ENCODE results near the gene CD83. TPM values are rescaled to one million over a fixed set of nuclear protein-coding genes. Genes with fewer than 3 reads are reported as not detected.

CD83 gene
- total and polyA plus RNA-seq, 2 of the 8 experiments (the other 6 are each of a cell fraction or from before 2014, with no cell fraction given), result 4.6 to 8.5 TPM

DNA sequence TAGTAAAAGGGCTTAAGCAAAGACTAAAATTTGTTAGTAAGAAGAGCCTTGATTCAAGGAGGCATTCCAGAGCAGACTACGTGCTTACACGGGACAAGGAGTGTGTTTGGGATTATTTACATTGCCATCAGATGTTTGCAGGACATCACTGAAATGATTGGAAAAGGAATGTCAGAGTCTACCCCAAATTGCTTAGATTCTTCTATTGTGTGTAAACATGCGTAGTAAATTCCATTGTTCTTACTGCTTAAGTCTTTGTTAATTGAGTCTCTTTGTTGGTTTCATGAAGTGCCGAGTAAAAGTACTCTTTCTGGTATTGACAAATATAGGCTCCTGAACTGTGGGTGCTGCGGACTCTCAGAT is 60.5 kb downstream of the CD83 start:
- Histone ChIP-seq H3K27me3 (replicated peaks in 1 of 4; ENCODE audit: control insufficient read depth in 3 of 4, extremely low read depth in 1 of 4, insufficient read depth in 3 of 4, low read length in 3 of 4) (no peaks in the 10 kb centered on the region), H3K23me2 (ENCODE audit: low read depth, low read length) (no peaks in the 10 kb centered on the region), H2BK120ac (replicated peaks; ENCODE audit: low read depth, low read length) (no peak overlapping the region), H3K27ac (ENCODE audit: low read depth, low read length) (no peak overlapping the region), H2AFZ (ENCODE audit: low read length) (no peak overlapping the region), H3K79me1 (ENCODE audit: low read depth, low read length) (no peaks in the 10 kb centered on the region), H2BK15ac (ENCODE audit: low read length) (no peak overlapping the region), H3K9ac (replicated peaks in 1 of 4; ENCODE audit: extremely low read depth in 1 of 4, low read depth in 3 of 4, low read length in 3 of 4) (no peak overlapping the region), H3K4me3 (ENCODE audit: extremely low read depth in 1 of 4, insufficient read depth in 2 of 4, low read depth in 3 of 4, low read length in 4 of 4) (no peak overlapping the region), H3K4ac (replicated peaks; ENCODE audit: insufficient read length, low read depth, low read length) (no peak overlapping the region), H4K91ac (replicated peaks; ENCODE audit: insufficient read length, low read length) (no peak overlapping the region), H3K14ac (ENCODE audit: insufficient read length) (no peak overlapping the region), H2BK5ac (ENCODE audit: low read depth, low read length) (no peak overlapping the region), H4K8ac (ENCODE audit: extremely low read depth, insufficient read depth, low read length) (no peak overlapping the region), H3K23ac (ENCODE audit: insufficient read length) (no peak overlapping the region), H3K4me2 (ENCODE audit: insufficient read depth in 1 of 2, low read depth in 2 of 2, low read length in 2 of 2) (no peak overlapping the region), H3K36me3 (ENCODE audit: control insufficient read depth in 2 of 4, insufficient read depth in 4 of 4, low read length in 3 of 4) (no peaks in the 10 kb centered on the region), H4K5ac (ENCODE audit: insufficient read length, low read depth, low read length) (no peak overlapping the region), H4K20me1 (replicated peaks in 1 of 2; ENCODE audit: control insufficient read depth in 1 of 2, insufficient read depth in 2 of 2, low read length in 2 of 2) (no peaks in the 10 kb centered on the region), H2BK20ac (ENCODE audit: low read length) (no peak overlapping the region), H2AK5ac (ENCODE audit: low read depth, low read length) (no peak overlapping the region), H3K56ac (replicated peaks; ENCODE audit: insufficient read length, low read depth, low read length) (no peak overlapping the region), H3K9me3 (ENCODE audit: insufficient read depth in 2 of 2, low read depth in 1 of 2, low read length in 1 of 2) (no peaks in the 10 kb centered on the region), H2BK12ac (ENCODE audit: low read depth, low read length) (no peak overlapping the region), H3K79me2 (ENCODE audit: control insufficient read depth in 1 of 2, insufficient read depth in 2 of 2, low read length in 2 of 2) (no peaks in the 10 kb centered on the region), H3K4me1 (replicated peaks in 1 of 4; ENCODE audit: control insufficient read depth in 3 of 4, insufficient read depth in 4 of 4, low read length in 3 of 4) (no peaks in the 10 kb centered on the region), H3K18ac (ENCODE audit: extremely low read depth, low read length) (no peak overlapping the region)
- ChIA-PET POLR2A (ENCODE audit: partially characterized antibody) (interaction anchor here (1.1 kb wide), 1 partner anchor 16 kb away, joined by 3 read pairs; no protein-coding TSS in a partner anchor), CTCF (ENCODE audit: partially characterized antibody) (interaction anchor here (1.2 kb wide), 1 partner anchor 11 kb away, joined by 3 read pairs; no protein-coding TSS in a partner anchor)
- WGBS, 2 experiments (ENCODE audit: extremely low coverage in 1 of 2, insufficient coverage in 1 of 2, insufficient read length in 1 of 2, insufficient replicate concordance in 2 of 2, low coverage in 1 of 2, low lambda C conversion rate in 2 of 2, missing lambda C conversion rate in 1 of 2), result 91% methylated on average over 5 of the region's 5 CpGs; no CpG with 5 or more reads in 1 of the 2 experiments
- DNase-seq (ENCODE audit: low read depth in 1 of 2, low spot score in 2 of 2) (no peak), FAIRE-seq (no peak)
- TF ChIP-seq RAD21 (IDR thresholded peaks at IDR 0.05 in 1 of 2, conservative IDR thresholded peaks at IDR 0.05 in 1 of 2; ENCODE audit: low read depth in 2 of 2, low read length in 2 of 2) (no peak), SRF (IDR thresholded peaks at IDR 0.05; ENCODE audit: low read depth, low read length) (no peak), TEAD4 (IDR thresholded peaks at IDR 0.05; ENCODE audit: low read depth, low read length) (no peak), ASH2L (IDR thresholded peaks at IDR 0.05; ENCODE audit: low read length) (no peak), GTF2F1 (IDR thresholded peaks at IDR 0.05; ENCODE audit: borderline replicate concordance, low read depth, low read length) (no peak), FOSL1 (IDR thresholded peaks at IDR 0.05; ENCODE audit: insufficient read depth, low read depth, low read length) (no peak), HDAC2 (IDR thresholded peaks at IDR 0.05; ENCODE audit: borderline replicate concordance in 1 of 2, low read depth in 2 of 2, low read length in 2 of 2) (no peak)
- TF ChIP-seq, protein P1, sequence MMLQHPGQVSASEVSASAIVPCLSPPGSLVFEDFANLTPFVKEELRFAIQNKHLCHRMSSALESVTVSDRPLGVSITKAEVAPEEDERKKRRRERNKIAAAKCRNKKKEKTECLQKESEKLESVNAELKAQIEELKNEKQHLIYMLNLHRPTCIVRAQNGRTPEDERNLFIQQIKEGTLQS (IDR thresholded peaks at IDR 0.05; ENCODE audit: insufficient read depth, low read depth, low read length), result no peak
- TF ChIP-seq, protein P2, sequence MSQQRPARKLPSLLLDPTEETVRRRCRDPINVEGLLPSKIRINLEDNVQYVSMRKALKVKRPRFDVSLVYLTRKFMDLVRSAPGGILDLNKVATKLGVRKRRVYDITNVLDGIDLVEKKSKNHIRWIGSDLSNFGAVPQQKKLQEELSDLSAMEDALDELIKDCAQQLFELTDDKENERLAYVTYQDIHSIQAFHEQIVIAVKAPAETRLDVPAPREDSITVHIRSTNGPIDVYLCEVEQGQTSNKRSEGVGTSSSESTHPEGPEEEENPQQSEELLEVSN (IDR thresholded peaks at IDR 0.05), result no peak
